Measurements from ENCODE around the gene SETBP1.

GRCh38 chr18:44988821-44989587 lies 308.3 kb downstream of the SETBP1 start:
- TF ChIP-seq CTCF (IDR thresholded peaks at IDR 0.05): no peak
- TF ChIP-seq POLR2A (IDR thresholded peaks at IDR 0.05): no peak
- TF ChIP-seq POLR2AphosphoS5 (IDR thresholded peaks at IDR 0.05): no peak
- no peak for TF ChIP-seq EP300 (IDR thresholded peaks at IDR 0.05; ENCODE audit: low read depth)
